ENCODE measurements around the gene FLRT2.

Gene FLRT2

DNA sequence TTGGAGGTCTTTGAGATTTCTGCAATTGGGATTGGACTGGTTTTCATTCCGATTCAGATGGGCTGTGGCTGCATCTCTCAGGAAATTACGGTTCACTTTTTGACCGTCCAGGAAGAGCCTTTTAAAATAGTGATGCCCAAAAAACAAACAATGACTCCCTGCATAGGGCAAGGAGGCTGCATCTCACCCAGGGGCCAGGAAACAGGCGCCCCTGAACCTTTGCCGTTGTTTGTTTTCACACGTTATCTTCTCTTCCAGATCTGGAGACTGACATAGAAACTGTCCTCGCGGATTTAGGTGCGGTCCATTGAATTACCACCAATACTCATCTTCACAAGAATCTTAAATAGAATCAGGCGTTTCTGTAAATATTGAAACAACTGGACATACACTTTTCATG lies 66.0 kb downstream of the FLRT2 start:
- TF ChIP-seq, protein P1, sequence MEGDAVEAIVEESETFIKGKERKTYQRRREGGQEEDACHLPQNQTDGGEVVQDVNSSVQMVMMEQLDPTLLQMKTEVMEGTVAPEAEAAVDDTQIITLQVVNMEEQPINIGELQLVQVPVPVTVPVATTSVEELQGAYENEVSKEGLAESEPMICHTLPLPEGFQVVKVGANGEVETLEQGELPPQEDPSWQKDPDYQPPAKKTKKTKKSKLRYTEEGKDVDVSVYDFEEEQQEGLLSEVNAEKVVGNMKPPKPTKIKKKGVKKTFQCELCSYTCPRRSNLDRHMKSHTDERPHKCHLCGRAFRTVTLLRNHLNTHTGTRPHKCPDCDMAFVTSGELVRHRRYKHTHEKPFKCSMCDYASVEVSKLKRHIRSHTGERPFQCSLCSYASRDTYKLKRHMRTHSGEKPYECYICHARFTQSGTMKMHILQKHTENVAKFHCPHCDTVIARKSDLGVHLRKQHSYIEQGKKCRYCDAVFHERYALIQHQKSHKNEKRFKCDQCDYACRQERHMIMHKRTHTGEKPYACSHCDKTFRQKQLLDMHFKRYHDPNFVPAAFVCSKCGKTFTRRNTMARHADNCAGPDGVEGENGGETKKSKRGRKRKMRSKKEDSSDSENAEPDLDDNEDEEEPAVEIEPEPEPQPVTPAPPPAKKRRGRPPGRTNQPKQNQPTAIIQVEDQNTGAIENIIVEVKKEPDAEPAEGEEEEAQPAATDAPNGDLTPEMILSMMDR (IDR thresholded peaks at IDR 0.05; ENCODE audit: low read depth, low read length): no peak
- H3K4me3 ChIP-seq (ENCODE audit: low read depth, low read length): no peak overlapping the region

DNA sequence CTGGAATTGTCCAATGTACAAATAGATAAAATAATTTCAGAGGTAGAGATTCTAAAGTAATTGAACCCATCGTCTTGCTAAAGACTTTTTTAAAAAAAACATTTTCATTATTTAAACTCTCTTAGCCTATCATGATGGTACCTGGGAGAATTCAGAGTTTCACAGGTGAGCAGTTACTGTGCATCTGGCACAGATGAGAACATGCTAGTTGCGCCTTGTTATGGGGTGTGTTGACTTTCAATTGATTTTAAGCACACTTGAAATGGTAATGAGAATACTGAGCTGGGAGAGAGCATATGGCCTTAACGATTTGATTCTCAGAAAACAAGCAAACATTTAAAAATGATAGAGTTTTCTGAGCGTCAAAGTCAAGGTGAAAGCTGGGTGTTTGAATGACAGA lies 66.6 kb downstream of the FLRT2 start:
- no peak overlapping the region for H3K4me3 ChIP-seq (ENCODE audit: low read depth, low read length)
- TF ChIP-seq, protein P1 (IDR thresholded peaks at IDR 0.05; ENCODE audit: low read depth, low read length): no peak

DNA sequence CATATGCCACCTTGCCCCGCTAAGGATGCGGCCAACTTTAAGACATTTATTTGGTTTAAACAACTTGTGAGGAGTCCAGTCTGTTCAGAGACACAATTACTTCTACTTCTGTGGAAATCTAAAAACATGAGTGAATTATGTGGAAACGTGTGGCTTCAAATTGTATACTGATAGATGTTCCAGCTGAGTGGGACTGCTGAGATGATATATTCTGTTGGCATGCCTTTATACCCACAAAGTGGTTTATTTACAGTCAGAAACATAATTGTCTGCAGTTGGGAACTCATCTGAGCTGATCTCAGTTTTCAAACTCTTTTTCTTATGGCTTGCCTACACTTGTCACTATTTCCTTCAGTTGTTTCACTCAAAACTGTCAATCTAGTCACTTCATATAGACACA lies 67.8 kb downstream of the FLRT2 start:
- TF ChIP-seq, protein P1 (IDR thresholded peaks at IDR 0.05; ENCODE audit: low read depth, low read length): no peak
- H3K4me3 ChIP-seq (ENCODE audit: low read depth, low read length): no peak overlapping the region

DNA sequence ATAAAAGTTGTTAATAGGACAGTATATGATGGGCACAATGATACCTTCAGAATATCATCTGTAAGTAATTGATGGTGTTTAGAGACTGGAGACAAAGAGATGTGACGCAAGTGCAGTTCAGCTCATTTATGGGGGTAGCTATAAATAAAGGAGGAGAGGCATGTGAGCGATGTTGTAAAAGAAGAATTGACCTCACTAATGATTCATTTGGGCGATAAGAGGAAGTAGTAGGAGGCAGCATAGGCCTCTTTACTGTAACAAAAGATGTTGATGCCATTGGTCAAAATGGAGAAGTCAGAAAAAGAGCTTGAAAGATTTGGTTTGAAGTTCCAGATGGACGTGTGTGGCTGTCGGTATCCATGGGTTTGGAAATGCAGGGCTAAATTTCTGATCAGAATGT lies 70.0 kb downstream of the FLRT2 start:
- no peak overlapping the region for H3K4me3 ChIP-seq (ENCODE audit: low read depth, low read length)
- TF ChIP-seq, protein P1 (IDR thresholded peaks at IDR 0.05; ENCODE audit: low read depth, low read length): no peak

DNA sequence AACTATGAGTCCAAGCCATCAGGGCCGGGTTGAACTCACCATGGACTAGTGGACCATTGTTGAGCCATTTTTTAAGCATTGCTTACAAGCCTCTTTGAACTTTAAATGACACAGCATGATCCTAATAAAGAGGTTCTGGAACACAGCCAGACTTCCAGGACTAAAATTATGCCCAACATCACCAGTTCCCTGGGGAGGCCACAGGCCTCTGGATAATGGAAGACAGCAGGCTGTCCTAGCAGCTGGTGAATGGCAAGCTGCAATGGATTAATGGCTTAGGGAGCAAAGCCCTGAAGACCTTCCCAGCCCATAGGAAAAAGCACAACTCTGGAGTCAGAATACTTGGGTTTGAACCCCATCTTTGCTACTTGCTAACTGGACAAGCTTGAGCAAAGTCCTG lies 71.3 kb downstream of the FLRT2 start:
- TF ChIP-seq, protein P1 (IDR thresholded peaks at IDR 0.05; ENCODE audit: low read depth, low read length): no peak

DNA sequence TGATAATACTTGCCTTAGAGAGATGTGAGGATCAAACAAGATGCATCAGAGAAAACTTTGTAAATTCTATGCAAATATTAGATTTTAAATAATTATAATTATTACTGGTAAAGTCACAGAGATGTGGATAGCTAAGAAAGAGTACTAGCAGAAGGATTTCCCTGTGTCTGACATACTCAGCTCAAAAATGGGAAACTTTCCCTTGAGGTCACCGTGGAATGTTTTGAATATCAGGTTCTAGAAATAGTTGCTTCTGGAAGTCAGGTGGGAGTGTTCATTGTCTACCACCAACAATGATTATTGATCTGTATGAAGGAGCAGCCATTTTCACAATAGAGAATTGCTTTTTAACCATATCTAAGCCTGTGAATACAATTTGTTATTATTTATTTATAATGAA lies 71.7 kb downstream of the FLRT2 start:
- no peak overlapping the region for H3K4me3 ChIP-seq (ENCODE audit: low read depth, low read length)
- TF ChIP-seq, protein P1 (IDR thresholded peaks at IDR 0.05; ENCODE audit: low read depth, low read length): no peak

More for the DNA sequence above, 71.3 kb downstream of the FLRT2 start:
- H3K4me3 ChIP-seq (ENCODE audit: low read depth, low read length): no peak overlapping the region

DNA sequence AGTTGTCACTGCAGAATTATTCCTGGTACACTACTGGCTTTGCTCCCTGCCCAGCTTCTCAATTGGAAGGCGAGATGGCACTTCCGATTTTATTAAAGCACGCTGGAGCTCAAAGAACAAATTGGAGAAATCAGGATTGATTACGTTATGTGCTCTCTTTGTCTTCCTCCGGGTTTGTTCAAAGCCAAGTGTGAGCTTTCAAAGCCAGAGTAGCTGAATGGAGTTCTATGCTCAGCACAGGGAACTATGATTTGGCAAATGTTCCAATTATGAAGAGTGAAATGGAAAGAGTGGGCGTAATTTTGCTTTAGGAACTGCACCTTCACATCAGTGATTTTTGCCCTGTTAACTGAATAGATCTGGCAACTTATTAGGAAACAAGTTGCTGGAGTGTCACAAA lies 72.4 kb downstream of the FLRT2 start:
- TF ChIP-seq, protein P1 (IDR thresholded peaks at IDR 0.05; ENCODE audit: low read depth, low read length): no peak
- H3K4me3 ChIP-seq (ENCODE audit: low read depth, low read length): no peak overlapping the region
